Stomach (tissue), 9 donors: ENCODE measurements around the gene OGG1. TPM values are rescaled to one million over a fixed set of nuclear protein-coding genes. Genes with fewer than 3 reads are reported as not detected.

Experiments
- DNase-seq, 2 donors: peaks; one replicate each; pipeline versions ENCODE4 v3.0.0 to v3.0.0-alpha.2; 2013 to 2019
- H3K27ac ChIP-seq, 5 donors: fragments of 200-600 bp in 4 of 5; sonication (generic) in 4 of 5; one replicate each; pipeline ENCODE4 v1.5.1; 2013 to 2019; ENCODE audit warnings: mild to moderate bottlenecking in 1 of 5, moderate library complexity in 1 of 5
- H3K27me3 ChIP-seq, 3 donors: fragments of 200-600 bp; sonication (generic); one replicate each; pipeline ENCODE4 v1.5.1; 2017 to 2019; ENCODE audit warnings: mixed run types in 1 of 3
- H3K36me3 ChIP-seq, 4 donors: fragments of 200-600 bp; sonication (generic); 1 replicate in 3 of 4; 2 replicates in 1 of 4; pipeline ENCODE4 v1.5.1; 2016 to 2019
- H3K4me1 ChIP-seq, 4 donors: fragments of 200-600 bp; sonication (generic); one replicate each; pipeline ENCODE4 v1.5.1; 2016 to 2019
- H3K4me3 ChIP-seq, 4 donors: fragments of 200-600 bp; sonication (generic) in 3 of 4; one replicate each; pipeline ENCODE4 v1.5.1; 2016 to 2019; ENCODE audit warnings: mild to moderate bottlenecking in 1 of 4
- H3K9me3 ChIP-seq, 4 donors: fragments of 200-600 bp; sonication (generic); one replicate each; pipeline ENCODE4 v1.5.1; 2016 to 2019
- CTCF ChIP-seq, 7 experiments: fragments of 450-650 bp in 4 of 7; fragments of 200-600 bp in 3 of 7; sonication (generic) in 3 of 7; IDR thresholded peaks; one replicate each; pipeline ENCODE4 v1.5.1; 2016 to 2019; ENCODE audit warnings: antibody characterized with exemption in 7 of 7, control low read depth in 2 of 7, mild to moderate bottlenecking in 1 of 7
- EP300 ChIP-seq: sonication (generic); formaldehyde crosslinking; IDR thresholded peaks from one replicate; pipeline ENCODE4 v1.6.1; 2017; ENCODE audit warnings: antibody characterized with exemption
- POLR2A ChIP-seq, 4 donors: fragments of 450-650 bp; IDR thresholded peaks; one replicate each; pipeline ENCODE4 v1.6.1; 2016; ENCODE audit warnings: antibody characterized with exemption in 4 of 4, control low read depth in 2 of 4, mild to moderate bottlenecking in 1 of 4, moderate library complexity in 1 of 4
- POLR2AphosphoS5 ChIP-seq, 3 donors: sonication (generic); formaldehyde crosslinking; IDR thresholded peaks; one replicate each; pipeline ENCODE4 v1.6.1; 2016; ENCODE audit warnings: antibody characterized with exemption in 3 of 3
- WGBS, 5 donors: extraction: QIAGEN DNeasy Blood & Tissue Kit in 3 of 5; methylation state at CpG; one replicate each; pipeline versions ENCODE4 v1.1.5 to v1.1.7; 2013 to 2018; 5-methylcytosine and 5-hydroxymethylcytosine counted together
- intact Hi-C: fragments of 100-400 bp; cut with DNase I; formaldehyde crosslinking; loops from one replicate; pipeline ENCODE4 v1.15.1; 2023; ENCODE audit warnings: low total_unique reads
- polyA plus RNA-seq, 3 donors: library from polyadenylated mRNA; stranded (reverse); fragments of 200-250 nt; gene quantifications; one replicate each; pipeline ENCODE4 v1.2.3, GENCODE V29; 2013
- total RNA-seq, 5 donors: library from RNA; depleted of rRNA; stranded (reverse); fragments of >200 nt; gene quantifications; one replicate each; pipeline versions ENCODE4 v1.1.0 to v1.2.3, GENCODE V29; 2014 to 2016
- donor health status: healthy with polysubstance abuse.
- donor health status: Bipolar disorder and iron deficiency.
- donor health status: healthy.

OGG1 gene
- total and polyA plus RNA-seq, 8 donors: 7.6 to 54.5 (median 17.5) TPM

GRCh38 chr3:9742560-9742959 lies 7.2 kb upstream of the OGG1 start:
- intact Hi-C loops: no loop called here
- Histone ChIP-seq H3K4me1 (peaks cover 0 to 5% (median 0%) of the 10 kb centered on the region in 4 donors), H3K4me3 (no peak overlapping the region), H3K36me3 (peaks cover 100% of the 10 kb centered on the region in 4 donors), H3K27ac (no peak overlapping the region), H3K9me3 (no peaks in the 10 kb centered on the region), H3K27me3 (no peaks in the 10 kb centered on the region)
- TF ChIP-seq POLR2AphosphoS5 (IDR thresholded peaks at IDR 0.05) (no peak), CTCF (IDR thresholded peaks at IDR 0.05) (no peak), POLR2A (IDR thresholded peaks at IDR 0.05) (no peak), EP300 (no peak)
- no peak for DNase-seq
- 83 to 94% (median 90%) methylated on average over 1 of the region's 1 CpG for WGBS, 5 donors

- DNase-seq: no peak
- WGBS, 5 donors: 96 to 98% (median 97%) methylated on average over 18 of the region's 18 CpGs
- Histone ChIP-seq H3K4me1 (peaks cover 0 to 5% (median 2%) of the 10 kb centered on the region in 4 donors), H3K36me3 (peaks cover 91 to 100% (median 100%) of the 10 kb centered on the region in 4 donors), H3K4me3 (no peak overlapping the region), H3K9me3 (no peaks in the 10 kb centered on the region), H3K27ac (no peak overlapping the region), H3K27me3 (no peaks in the 10 kb centered on the region)
- intact Hi-C loops: no loop called here
- TF ChIP-seq CTCF (IDR thresholded peaks at IDR 0.05) (no peak), POLR2AphosphoS5 (IDR thresholded peaks at IDR 0.05) (no peak), POLR2A (IDR thresholded peaks at IDR 0.05) (no peak)
Observed at GRCh38 chr3:9743548-9743947, 6.2 kb upstream of the OGG1 start.

- H3K36me3 ChIP-seq: peaks cover 85 to 96% (median 94%) of the 10 kb centered on the region in 4 donors
- DNase-seq: no peak
- TF ChIP-seq POLR2A (IDR thresholded peaks at IDR 0.05): no peak
- no peak for TF ChIP-seq POLR2AphosphoS5 (IDR thresholded peaks at IDR 0.05)
- no peak for TF ChIP-seq CTCF (IDR thresholded peaks at IDR 0.05)
- no peak for TF ChIP-seq EP300
Observed at GRCh38 chr3:9744162-9744561, 5.6 kb upstream of the OGG1 start.

GRCh38 chr3:9745521-9745920 lies 4.2 kb upstream of the OGG1 start:
- no peak overlapping the region for H3K27ac ChIP-seq
- TF ChIP-seq POLR2A (IDR thresholded peaks at IDR 0.05) (no peak), POLR2AphosphoS5 (IDR thresholded peaks at IDR 0.05) (no peak)
- H3K27me3 ChIP-seq: no peaks in the 10 kb centered on the region
- H3K36me3 ChIP-seq: peaks cover 71 to 82% (median 81%) of the 10 kb centered on the region in 4 donors
- 92 to 96% (median 93%) methylated on average over 11 to 12 of the region's 12 CpGs for WGBS, 5 donors
- no peaks in the 10 kb centered on the region for H3K9me3 ChIP-seq
- H3K4me1 ChIP-seq: peaks cover 7 to 19% (median 12%) of the 10 kb centered on the region in 4 donors
- no peak overlapping the region for H3K4me3 ChIP-seq
- intact Hi-C loops: no loop called here
- no peak for DNase-seq

More at GRCh38 chr3:9744162-9744561, 5.6 kb upstream of the OGG1 start:
- H3K27ac ChIP-seq: no peak overlapping the region
- no peak overlapping the region for H3K4me3 ChIP-seq
- intact Hi-C loops: no loop called here
- 91 to 99% (median 95%) methylated on average over 10 to 13 of the region's 13 CpGs for WGBS, 5 donors
- H3K4me1 ChIP-seq: peaks cover 0 to 11% (median 7%) of the 10 kb centered on the region in 4 donors
- H3K27me3 ChIP-seq: no peaks in the 10 kb centered on the region
- H3K9me3 ChIP-seq: no peaks in the 10 kb centered on the region

GRCh38 chr3:9746330-9746729 lies 3.4 kb upstream of the OGG1 start:
- no peaks in the 10 kb centered on the region for H3K9me3 ChIP-seq
- 66 to 84% (median 80%) methylated on average over 5 of the region's 5 CpGs for WGBS, 5 donors
- no peak overlapping the region for H3K4me3 ChIP-seq
- H3K4me1 ChIP-seq: peaks cover 14 to 27% (median 20%) of the 10 kb centered on the region in 4 donors
- H3K27me3 ChIP-seq: no peaks in the 10 kb centered on the region
- TF ChIP-seq EP300 (no peak), CTCF (IDR thresholded peaks at IDR 0.05) (no peak), POLR2A (IDR thresholded peaks at IDR 0.05) (no peak), POLR2AphosphoS5 (IDR thresholded peaks at IDR 0.05) (no peak)
- H3K36me3 ChIP-seq: peaks cover 64 to 74% (median 73%) of the 10 kb centered on the region in 4 donors
- intact Hi-C loops: no loop called here
- no peak overlapping the region for H3K27ac ChIP-seq
- no peak for DNase-seq
